ENCODE data around the gene COL6A3.

Gene COL6A3

DNA sequence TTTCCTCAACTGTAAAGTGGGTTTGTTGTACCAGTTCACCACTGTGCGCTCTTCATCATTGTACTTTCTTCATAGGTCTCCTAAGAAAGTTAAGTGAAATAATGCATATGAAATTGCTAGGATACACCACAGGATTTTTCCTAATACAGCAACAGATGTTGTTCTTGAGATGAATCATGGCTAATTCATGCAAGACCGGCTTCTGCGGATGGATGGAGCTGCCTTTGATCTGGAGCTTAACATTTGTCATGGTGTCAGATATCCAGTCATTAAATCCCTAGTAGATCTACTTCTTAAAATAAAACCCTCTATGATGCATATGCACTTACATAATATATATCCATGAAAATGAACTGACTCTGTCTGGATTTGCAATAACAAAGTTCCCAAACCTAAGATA is 114.1 kb downstream of the COL6A3 start:
- DNase-seq (ENCODE audit: low read depth), result peak; percentile 87
- H3K4me3 ChIP-seq (ENCODE audit: low read length), result no peak overlapping the region
- TF ChIP-seq, protein P1, sequence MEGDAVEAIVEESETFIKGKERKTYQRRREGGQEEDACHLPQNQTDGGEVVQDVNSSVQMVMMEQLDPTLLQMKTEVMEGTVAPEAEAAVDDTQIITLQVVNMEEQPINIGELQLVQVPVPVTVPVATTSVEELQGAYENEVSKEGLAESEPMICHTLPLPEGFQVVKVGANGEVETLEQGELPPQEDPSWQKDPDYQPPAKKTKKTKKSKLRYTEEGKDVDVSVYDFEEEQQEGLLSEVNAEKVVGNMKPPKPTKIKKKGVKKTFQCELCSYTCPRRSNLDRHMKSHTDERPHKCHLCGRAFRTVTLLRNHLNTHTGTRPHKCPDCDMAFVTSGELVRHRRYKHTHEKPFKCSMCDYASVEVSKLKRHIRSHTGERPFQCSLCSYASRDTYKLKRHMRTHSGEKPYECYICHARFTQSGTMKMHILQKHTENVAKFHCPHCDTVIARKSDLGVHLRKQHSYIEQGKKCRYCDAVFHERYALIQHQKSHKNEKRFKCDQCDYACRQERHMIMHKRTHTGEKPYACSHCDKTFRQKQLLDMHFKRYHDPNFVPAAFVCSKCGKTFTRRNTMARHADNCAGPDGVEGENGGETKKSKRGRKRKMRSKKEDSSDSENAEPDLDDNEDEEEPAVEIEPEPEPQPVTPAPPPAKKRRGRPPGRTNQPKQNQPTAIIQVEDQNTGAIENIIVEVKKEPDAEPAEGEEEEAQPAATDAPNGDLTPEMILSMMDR (conservative IDR thresholded peaks at IDR 0.05; ENCODE audit: low read depth, low read length), result no peak

DNA sequence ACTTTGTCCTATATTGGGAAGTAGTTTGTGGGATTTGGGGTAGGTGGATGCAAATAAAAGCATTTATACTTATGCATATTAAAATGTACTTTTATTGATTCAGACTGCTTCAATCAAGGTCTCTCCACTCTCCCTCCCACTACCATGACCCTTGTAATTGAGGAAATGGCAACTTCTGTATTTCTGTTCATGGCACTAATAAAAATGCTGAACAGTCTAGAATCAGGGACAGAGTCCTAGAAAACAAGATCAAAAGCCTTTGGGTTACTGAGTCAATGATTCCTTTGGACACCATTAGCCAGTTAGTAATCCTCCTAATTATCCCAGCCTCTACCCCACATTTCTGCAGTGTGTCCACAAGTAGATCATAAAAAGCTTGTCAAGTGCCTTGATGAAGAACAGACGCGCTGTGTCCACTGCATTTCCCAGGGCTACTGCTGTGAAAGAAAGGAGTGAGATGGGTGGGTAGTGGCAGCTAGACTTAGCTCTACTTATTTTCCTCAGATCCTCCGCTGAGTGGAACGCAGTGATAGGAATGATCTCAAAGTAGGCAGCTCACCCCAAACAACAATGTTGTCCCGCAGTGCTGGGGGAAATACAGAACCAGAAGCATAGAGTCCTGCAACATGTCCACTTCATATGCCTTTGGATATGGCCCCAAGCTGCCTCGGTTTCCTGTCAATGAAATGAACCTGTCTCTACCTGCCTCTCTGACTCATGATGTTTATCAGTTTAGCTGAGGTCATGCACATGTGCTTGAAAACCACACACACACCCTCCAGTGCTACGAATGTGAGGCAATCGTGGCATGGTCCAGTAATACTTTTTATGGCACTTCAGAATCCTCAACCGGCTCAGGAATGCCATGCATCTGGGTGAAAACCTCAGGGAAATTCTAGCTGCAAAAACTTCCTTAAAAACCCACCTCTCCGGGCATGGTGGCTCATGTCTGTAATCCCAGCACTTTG is 115.5 kb downstream of the COL6A3 start:
- DNase-seq (ENCODE audit: low read depth), result peak; percentile 81
- H3K4me3 ChIP-seq (ENCODE audit: low read length), result no peak overlapping the region
- TF ChIP-seq, protein P1 (conservative IDR thresholded peaks at IDR 0.05; ENCODE audit: low read depth, low read length), result no peak

DNA sequence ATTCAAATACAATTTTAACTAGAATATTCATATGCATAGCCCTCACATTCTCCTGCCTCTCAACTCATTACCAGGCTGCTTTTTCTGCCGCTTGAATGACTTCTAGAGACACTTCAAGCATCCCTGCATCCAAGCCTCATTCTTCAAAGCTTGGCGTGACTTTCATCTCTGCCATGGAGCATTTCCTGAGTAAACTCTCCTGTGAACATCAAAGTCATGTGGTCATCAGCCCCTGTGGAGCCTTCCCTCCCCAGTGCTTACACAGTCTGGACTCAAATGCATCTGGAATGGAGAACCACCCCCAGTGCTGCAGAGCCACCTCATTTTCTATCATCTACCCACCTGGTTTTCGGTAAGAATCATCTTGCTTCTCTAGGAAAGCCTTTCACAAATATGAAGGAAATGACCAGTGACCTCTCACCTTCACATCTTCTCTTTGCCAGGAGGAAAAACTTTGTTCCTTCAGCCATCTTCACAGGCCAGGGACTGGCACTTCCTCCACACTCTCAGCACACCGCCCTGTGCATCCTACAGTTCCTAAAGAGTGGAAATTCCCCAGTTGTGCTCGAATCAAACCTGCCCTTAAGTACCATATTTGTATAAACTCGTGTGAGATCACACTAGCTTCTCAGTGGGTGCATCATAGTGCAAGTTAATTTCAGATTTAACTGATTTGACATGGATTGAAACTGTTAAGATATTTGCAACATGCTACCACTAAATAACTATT is 116.4 kb downstream of the COL6A3 start:
- TF ChIP-seq, protein P1 (conservative IDR thresholded peaks at IDR 0.05; ENCODE audit: low read depth, low read length), result no peak
- H3K4me3 ChIP-seq (ENCODE audit: low read length), result no peak overlapping the region
- DNase-seq (ENCODE audit: low read depth), result no peak

DNA sequence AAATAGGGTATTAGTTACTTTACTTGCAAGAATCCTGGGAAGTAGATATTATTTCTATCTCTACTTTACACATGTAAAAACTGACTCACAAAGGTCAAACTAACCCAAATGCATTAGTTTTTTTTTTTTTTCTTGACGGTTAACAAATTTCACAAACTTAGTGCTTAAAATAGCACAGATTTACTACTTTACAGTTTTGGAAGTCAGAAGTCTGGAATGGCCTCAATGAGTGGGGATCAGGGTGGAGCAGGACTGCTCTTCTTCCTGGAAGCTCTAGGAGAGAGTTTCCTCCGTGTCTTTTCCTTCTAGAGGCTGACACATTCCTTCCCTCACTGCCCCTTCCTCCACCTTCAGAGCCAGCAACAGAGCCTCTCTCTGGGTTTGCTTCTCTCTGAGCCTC is 117.2 kb downstream of the COL6A3 start:
- TF ChIP-seq, protein P1 (conservative IDR thresholded peaks at IDR 0.05; ENCODE audit: low read depth, low read length), result no peak
- no peak overlapping the region for H3K4me3 ChIP-seq (ENCODE audit: low read length)
- DNase-seq (ENCODE audit: low read depth), result no peak

DNA sequence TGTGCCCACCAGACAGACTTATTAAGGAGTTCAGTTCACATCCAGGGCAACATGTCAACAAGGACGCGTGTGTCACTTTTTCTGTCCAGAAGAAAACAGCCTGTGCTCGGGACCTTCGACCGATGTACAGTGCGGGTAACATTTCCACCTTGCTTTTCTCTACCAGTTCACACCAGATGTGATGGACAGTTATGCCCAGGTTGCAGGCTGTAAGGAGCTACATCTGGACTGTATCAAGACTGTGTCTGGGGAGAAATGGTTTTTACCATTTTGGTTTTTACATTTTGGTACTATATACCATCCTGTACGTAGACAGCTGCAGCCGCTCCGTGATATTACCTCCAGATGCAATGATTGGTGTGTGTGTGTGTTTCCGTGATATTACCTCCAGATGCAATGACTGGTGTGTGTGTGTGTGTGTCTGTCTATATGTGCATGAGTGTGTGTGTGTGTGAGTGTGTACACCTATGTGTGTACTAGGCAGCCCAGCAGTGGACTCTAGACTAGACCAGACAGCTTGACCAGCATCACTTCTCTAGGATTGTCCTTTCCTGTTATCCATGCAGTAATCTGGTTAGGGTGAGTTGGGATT is 118.0 kb downstream of the COL6A3 start:
- TF ChIP-seq, protein P1 (conservative IDR thresholded peaks at IDR 0.05; ENCODE audit: low read depth, low read length), result no peak
- no peak overlapping the region for H3K4me3 ChIP-seq (ENCODE audit: low read length)
- no peak for DNase-seq (ENCODE audit: low read depth)

DNA sequence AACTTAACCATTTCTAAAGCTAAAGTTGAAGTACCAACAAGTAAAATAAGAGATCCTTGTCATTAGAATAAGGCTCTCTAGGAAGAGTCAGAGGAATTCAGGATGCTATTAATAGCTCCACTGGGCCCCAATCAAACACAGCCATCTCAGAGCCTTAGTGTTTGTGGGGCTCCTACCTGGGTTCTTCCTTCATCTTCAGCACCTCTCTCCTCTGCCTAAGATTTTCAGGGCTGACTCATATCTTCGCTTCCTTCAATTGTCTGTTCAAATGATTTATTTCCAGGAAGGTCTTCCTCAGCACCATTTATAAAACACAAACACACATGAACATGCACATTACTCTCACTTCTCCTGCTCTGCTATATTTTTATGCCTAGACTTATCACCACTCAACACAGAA is 119.5 kb downstream of the COL6A3 start:
- no peak for DNase-seq (ENCODE audit: low read depth)
- H3K4me3 ChIP-seq (ENCODE audit: low read length), result no peak overlapping the region
- TF ChIP-seq, protein P1 (conservative IDR thresholded peaks at IDR 0.05; ENCODE audit: low read depth, low read length), result no peak

All from retinal pigment epithelial cell (primary cell).